MM.1S (cell line): ENCODE results near the gene EBF3.

Experiments
- CTCF ChIP-seq: fragments of 300-600 bp; sonication (generic); IDR thresholded peaks from 2 replicates; pipeline ENCODE4 v1.5.1; 2016; ENCODE audit warnings: antibody characterized with exemption, low read length, mixed read lengths
- EZH2 ChIP-seq: fragments of 300-600 bp; sonication (generic); optimal IDR thresholded peaks from 2 replicates; pipeline ENCODE3; 2017; ENCODE audit warnings: low read depth, mild to moderate bottlenecking, antibody characterized with exemption, low read length, mixed read lengths

- TF ChIP-seq EZH2 = no peak
- no peak for TF ChIP-seq CTCF
Observed at GRCh38 chr10:129977794-129978193, 13.7 kb upstream of the EBF3 start.
